HepG2 (cell line): ENCODE measurements around the gene CPEB4. TPM values are rescaled to one million over a fixed set of nuclear protein-coding genes. Genes with fewer than 3 reads are reported as not detected.

Experiments used
- ATF1 ChIP-seq: IDR thresholded peaks from 2 replicates; pipeline ENCODE4 v1.6.1; 2016; ENCODE audit warnings: mild to moderate bottlenecking, control low read depth
- CREM ChIP-seq, 2 experiments: sonication (generic) in 1 of 2; formaldehyde crosslinking in 1 of 2; IDR thresholded peaks; 2 replicates each; pipeline versions ENCODE4 v1.4.0 to v1.6.1; 2016 to 2020; ENCODE audit warnings: antibody characterized with exemption in 1 of 2, mild to moderate bottlenecking in 1 of 2, missing genetic modification reagents in 1 of 2
- ZFP1 ChIP-seq: IDR thresholded peaks from 2 replicates; pipeline ENCODE4 v1.6.1; 2016
- ZFY ChIP-seq: sonication (generic); formaldehyde crosslinking; IDR thresholded peaks from 2 replicates; pipeline ENCODE4 v1.4.0; 2020; ENCODE audit warnings: missing genetic modification reagents
- ZNF101 ChIP-seq: sonication (generic); formaldehyde crosslinking; IDR thresholded peaks from 2 replicates; pipeline ENCODE4 v1.4.0; 2020; ENCODE audit warnings: mild to moderate bottlenecking, low read depth, missing genetic modification reagents, borderline replicate concordance
- ZNF12 ChIP-seq: sonication (generic); formaldehyde crosslinking; IDR thresholded peaks from 2 replicates; pipeline ENCODE4 v1.5.0; 2020; ENCODE audit warnings: missing genetic modification reagents
- ZNF121 ChIP-seq: sonication (generic); formaldehyde crosslinking; IDR thresholded peaks from 2 replicates; pipeline ENCODE4 v1.5.0; 2020; ENCODE audit warnings: mild to moderate bottlenecking, missing genetic modification reagents
- ZNF552 ChIP-seq: sonication (generic); formaldehyde crosslinking; IDR thresholded peaks from 2 replicates; pipeline ENCODE4 v1.9.0; 2022; ENCODE audit warnings: missing genetic modification reagents, mild to moderate bottlenecking, borderline replicate concordance
- ZNF652 ChIP-seq: IDR thresholded peaks from 2 replicates; pipeline ENCODE4 v1.6.1; 2016; ENCODE audit warnings: low read depth, borderline replicate concordance
- ZNF7 ChIP-seq: IDR thresholded peaks from 2 replicates; pipeline ENCODE4 v1.6.1; 2016; ENCODE audit warnings: missing biosample characterization, missing genetic modification reagents
- polyA plus RNA-seq, 8 experiments: library from polyadenylated mRNA; depleted of rRNA in 3 of 8; stranded (reverse) in 7 of 8; unstranded in 1 of 8; fragments of >200 nt; fragmentation: Illumina TruSeq in 4 of 8; extraction: Trizol in 4 of 8; gene quantifications; 2 replicates each; pipeline versions ENCODE4 v1.2.1 to v1.2.3, GENCODE V29; 2011 to 2016; ENCODE audit warnings: low read depth in 4 of 8, missing spikeins in 1 of 8, mixed read lengths in 1 of 8; ENCODE audit not compliant: insufficient read depth in 1 of 8
- total RNA-seq, 5 experiments: library from RNA; depleted of rRNA; stranded (reverse); fragments of >200 nt; fragmentation: Illumina TruSeq; extraction: Trizol; gene quantifications; 2 replicates each; pipeline ENCODE4 v1.2.3, GENCODE V29; 2016; ENCODE audit warnings: low read depth in 1 of 5
- TF ChIP-seq, protein P1 (sequence below): sonication (generic); formaldehyde crosslinking; IDR thresholded peaks from 2 replicates; pipeline ENCODE4 v1.4.0; 2020; ENCODE audit warnings: missing genetic modification reagents
- TF ChIP-seq, protein P2 (sequence below): sonication (generic); formaldehyde crosslinking; IDR thresholded peaks from 2 replicates; pipeline ENCODE4 v1.8.0; 2022; ENCODE audit warnings: missing genetic modification reagents, mild to moderate bottlenecking, borderline replicate concordance
- TF ChIP-seq, protein P3 (sequence below), 2 experiments: fragments of 450-650 bp in 1 of 2; sonication (generic) in 1 of 2; formaldehyde crosslinking; IDR thresholded peaks; 2 replicates each; pipeline versions ENCODE4 v1.5.0 to v1.8.0; 2020 to 2022; ENCODE audit warnings: mild to moderate bottlenecking in 1 of 2, missing genetic modification reagents in 1 of 2

Gene CPEB4
- total and polyA plus RNA-seq, 2 of the 13 experiments (the other 11 are each of a cell fraction or from before 2014, with no cell fraction given) = 7.7 to 26.7 TPM

DNA sequence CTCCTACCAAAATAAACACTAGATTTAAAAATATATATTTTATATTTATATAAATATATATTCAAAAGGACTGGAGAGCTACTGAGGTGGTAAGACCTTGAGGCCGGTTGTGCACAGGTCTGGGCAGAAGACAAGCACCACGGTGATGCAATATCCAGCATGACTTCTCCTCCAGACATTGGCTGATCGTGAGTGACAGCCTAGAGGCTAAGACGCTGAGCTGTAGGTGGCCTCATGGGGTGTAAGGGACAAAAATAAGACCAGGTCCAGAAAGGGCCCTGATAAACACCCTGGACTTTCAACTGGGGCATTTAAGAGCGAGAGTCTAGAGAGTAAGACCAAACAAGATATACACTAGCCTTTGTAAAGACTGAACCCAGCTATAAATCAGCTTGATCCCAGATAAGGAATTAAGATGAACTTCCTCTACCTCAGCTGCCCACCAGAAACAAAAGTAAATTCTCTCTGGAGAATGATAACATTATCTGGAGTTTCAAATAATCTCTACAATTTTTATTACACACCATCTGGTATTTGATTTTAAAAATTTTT is 86.6 kb downstream of the CPEB4 start (continued):
- TF ChIP-seq, protein P1, sequence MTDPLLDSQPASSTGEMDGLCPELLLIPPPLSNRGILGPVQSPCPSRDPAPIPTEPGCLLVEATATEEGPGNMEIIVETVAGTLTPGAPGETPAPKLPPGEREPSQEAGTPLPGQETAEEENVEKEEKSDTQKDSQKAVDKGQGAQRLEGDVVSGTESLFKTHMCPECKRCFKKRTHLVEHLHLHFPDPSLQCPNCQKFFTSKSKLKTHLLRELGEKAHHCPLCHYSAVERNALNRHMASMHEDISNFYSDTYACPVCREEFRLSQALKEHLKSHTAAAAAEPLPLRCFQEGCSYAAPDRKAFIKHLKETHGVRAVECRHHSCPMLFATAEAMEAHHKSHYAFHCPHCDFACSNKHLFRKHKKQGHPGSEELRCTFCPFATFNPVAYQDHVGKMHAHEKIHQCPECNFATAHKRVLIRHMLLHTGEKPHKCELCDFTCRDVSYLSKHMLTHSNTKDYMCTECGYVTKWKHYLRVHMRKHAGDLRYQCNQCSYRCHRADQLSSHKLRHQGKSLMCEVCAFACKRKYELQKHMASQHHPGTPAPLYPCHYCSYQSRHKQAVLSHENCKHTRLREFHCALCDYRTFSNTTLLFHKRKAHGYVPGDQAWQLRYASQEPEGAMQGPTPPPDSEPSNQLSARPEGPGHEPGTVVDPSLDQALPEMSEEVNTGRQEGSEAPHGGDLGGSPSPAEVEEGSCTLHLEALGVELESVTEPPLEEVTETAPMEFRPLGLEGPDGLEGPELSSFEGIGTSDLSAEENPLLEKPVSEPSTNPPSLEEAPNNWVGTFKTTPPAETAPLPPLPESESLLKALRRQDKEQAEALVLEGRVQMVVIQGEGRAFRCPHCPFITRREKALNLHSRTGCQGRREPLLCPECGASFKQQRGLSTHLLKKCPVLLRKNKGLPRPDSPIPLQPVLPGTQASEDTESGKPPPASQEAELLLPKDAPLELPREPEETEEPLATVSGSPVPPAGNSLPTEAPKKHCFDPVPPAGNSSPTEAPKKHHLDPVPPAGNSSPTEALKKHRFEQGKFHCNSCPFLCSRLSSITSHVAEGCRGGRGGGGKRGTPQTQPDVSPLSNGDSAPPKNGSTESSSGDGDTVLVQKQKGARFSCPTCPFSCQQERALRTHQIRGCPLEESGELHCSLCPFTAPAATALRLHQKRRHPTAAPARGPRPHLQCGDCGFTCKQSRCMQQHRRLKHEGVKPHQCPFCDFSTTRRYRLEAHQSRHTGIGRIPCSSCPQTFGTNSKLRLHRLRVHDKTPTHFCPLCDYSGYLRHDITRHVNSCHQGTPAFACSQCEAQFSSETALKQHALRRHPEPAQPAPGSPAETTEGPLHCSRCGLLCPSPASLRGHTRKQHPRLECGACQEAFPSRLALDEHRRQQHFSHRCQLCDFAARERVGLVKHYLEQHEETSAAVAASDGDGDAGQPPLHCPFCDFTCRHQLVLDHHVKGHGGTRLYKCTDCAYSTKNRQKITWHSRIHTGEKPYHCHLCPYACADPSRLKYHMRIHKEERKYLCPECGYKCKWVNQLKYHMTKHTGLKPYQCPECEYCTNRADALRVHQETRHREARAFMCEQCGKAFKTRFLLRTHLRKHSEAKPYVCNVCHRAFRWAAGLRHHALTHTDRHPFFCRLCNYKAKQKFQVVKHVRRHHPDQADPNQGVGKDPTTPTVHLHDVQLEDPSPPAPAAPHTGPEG (CRISPR knock-in tag) = no peak
- TF ChIP-seq, protein P2, sequence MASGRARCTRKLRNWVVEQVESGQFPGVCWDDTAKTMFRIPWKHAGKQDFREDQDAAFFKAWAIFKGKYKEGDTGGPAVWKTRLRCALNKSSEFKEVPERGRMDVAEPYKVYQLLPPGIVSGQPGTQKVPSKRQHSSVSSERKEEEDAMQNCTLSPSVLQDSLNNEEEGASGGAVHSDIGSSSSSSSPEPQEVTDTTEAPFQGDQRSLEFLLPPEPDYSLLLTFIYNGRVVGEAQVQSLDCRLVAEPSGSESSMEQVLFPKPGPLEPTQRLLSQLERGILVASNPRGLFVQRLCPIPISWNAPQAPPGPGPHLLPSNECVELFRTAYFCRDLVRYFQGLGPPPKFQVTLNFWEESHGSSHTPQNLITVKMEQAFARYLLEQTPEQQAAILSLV (CRISPR knock-in tag) = no peak
- TF ChIP-seq ZNF121 (CRISPR knock-in tag) = no peak
- no peak for TF ChIP-seq ZNF552 (CRISPR knock-in tag)
- TF ChIP-seq ZNF101 (CRISPR knock-in tag) = no peak
- no peak for TF ChIP-seq ZFP1 (CRISPR knock-in tag)
- TF ChIP-seq, protein P3, sequence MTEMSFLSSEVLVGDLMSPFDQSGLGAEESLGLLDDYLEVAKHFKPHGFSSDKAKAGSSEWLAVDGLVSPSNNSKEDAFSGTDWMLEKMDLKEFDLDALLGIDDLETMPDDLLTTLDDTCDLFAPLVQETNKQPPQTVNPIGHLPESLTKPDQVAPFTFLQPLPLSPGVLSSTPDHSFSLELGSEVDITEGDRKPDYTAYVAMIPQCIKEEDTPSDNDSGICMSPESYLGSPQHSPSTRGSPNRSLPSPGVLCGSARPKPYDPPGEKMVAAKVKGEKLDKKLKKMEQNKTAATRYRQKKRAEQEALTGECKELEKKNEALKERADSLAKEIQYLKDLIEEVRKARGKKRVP (CRISPR knock-in tag; IDR thresholded peaks at IDR 0.05) = peak in 1 of 2 experiments; percentile 32; a peak in 1 of 4 replicates
- no peak for TF ChIP-seq ZNF7 (CRISPR knock-in tag)
- no peak for TF ChIP-seq ATF1 (CRISPR knock-in tag)
- no peak for TF ChIP-seq CREM (IDR thresholded peaks at IDR 0.05)
- no peak for TF ChIP-seq CREM (CRISPR knock-in tag; IDR thresholded peaks at IDR 0.05)
- TF ChIP-seq ZNF12 = peak; percentile 52; the same call in 1 of the 2 replicates
- TF ChIP-seq ZNF652 (CRISPR knock-in tag) = no peak
- no peak for TF ChIP-seq ZFY (CRISPR knock-in tag)
